Measurements from ENCODE around the gene NADK. TPM values are rescaled to one million over a fixed set of nuclear protein-coding genes. Genes with fewer than 3 reads are reported as not detected.

The NADK gene
- total and polyA plus RNA-seq, 10 of the 15 experiments (the other 5 are each of a cell fraction or from before 2014, with no cell fraction given) = 1.1 to 93.2 (median 46.9) TPM

GRCh38 chr1:1755426-1755825 is 22.8 kb downstream of the NADK start:
- Histone ChIP-seq H2AFZ (ENCODE audit: control insufficient read depth, low read depth, low read length) (no peak overlapping the region), H3K9me3 (replicated peaks; ENCODE audit: control insufficient read depth, insufficient read depth, low read length) (no peaks in the 10 kb centered on the region), H3K4me1 (ENCODE audit: control insufficient read depth, insufficient read depth, low read length) (no peaks in the 10 kb centered on the region), H3K27ac (ENCODE audit: control insufficient read depth, insufficient read depth) (no peak overlapping the region), H3K9ac (ENCODE audit: control insufficient read depth, insufficient read depth, low read length) (no peak overlapping the region), H3K36me3 (ENCODE audit: control insufficient read depth in 2 of 2, insufficient read depth in 2 of 2, low read length in 1 of 2) (peaks cover 8 to 48% of the 10 kb centered on the region in 2 experiments; a peak in 3 of 4 replicates), H3K4me3 (no peak overlapping the region), H4K20me1 (ENCODE audit: control insufficient read depth, insufficient read depth) (no peaks in the 10 kb centered on the region), H3K4me2 (ENCODE audit: control insufficient read depth, insufficient read depth) (no peak overlapping the region), H3K27me3 (replicated peaks in 1 of 2; ENCODE audit: control insufficient read depth in 2 of 2, insufficient read depth in 2 of 2, low read length in 1 of 2) (no peaks in the 10 kb centered on the region), H3K79me2 (ENCODE audit: control insufficient read depth, insufficient read depth, low read length) (no peaks in the 10 kb centered on the region; the same call in 1 of the 2 replicates)
- 92% methylated on average over 16 of the region's 19 CpGs for WGBS (ENCODE audit: insufficient coverage, insufficient replicate concordance, low lambda C conversion rate, missing lambda C conversion rate)
- ATAC-seq (no peak), FAIRE-seq (no peak), DNase-seq (ENCODE audit: low read depth, low spot score) (no peak)
- RAD21 ChIA-PET (ENCODE audit: unreplicated experiment) = no interaction called here
- in situ Hi-C loops (cut with MboI) = no loop called here
- BruUV-seq (replicated peaks) = no TSS peak
- SMC1A ChIA-PET (ENCODE audit: uncharacterized antibody, unreplicated experiment) = no interaction called here
- TF ChIP-seq RBBP5 (conservative IDR thresholded peaks at IDR 0.05) = no peak
- TF ChIP-seq ESRRA (IDR thresholded peaks at IDR 0.05; ENCODE audit: low read length) = no peak
- 0 out of 2 replicates have a peak, but pooled peaks have one; percentile 45 for TF ChIP-seq POLR2A (IDR thresholded peaks at IDR 0.05; ENCODE audit: low read depth, low read length)
- POLR2A ChIA-PET = no interaction called here
- CTCF ChIA-PET = interaction anchor here (1.7 kb wide), 1 partner anchor 25 kb away, joined by 5 read pairs; no protein-coding TSS in a partner anchor
- intact Hi-C loops (cut with micrococcal nuclease; ENCODE audit: unreplicated experiment) = no loop called here

- Histone ChIP-seq H4K20me1 (ENCODE audit: control insufficient read depth, insufficient read depth) (no peaks in the 10 kb centered on the region), H3K4me3 (no peak overlapping the region), H3K9ac (ENCODE audit: control insufficient read depth, insufficient read depth, low read length) (no peak overlapping the region), H3K27me3 (replicated peaks in 1 of 2; ENCODE audit: control insufficient read depth in 2 of 2, insufficient read depth in 2 of 2, low read length in 1 of 2) (no peaks in the 10 kb centered on the region), H3K4me1 (ENCODE audit: control insufficient read depth, insufficient read depth, low read length) (no peaks in the 10 kb centered on the region), H3K79me2 (ENCODE audit: control insufficient read depth, insufficient read depth, low read length) (no peaks in the 10 kb centered on the region), H3K36me3 (ENCODE audit: control insufficient read depth in 2 of 2, insufficient read depth in 2 of 2, low read length in 1 of 2) (peaks cover 8 to 37% of the 10 kb centered on the region in 2 experiments; a peak in 3 of 4 replicates), H3K4me2 (ENCODE audit: control insufficient read depth, insufficient read depth) (no peak overlapping the region), H3K27ac (ENCODE audit: control insufficient read depth, insufficient read depth) (no peak overlapping the region), H3K9me3 (replicated peaks; ENCODE audit: control insufficient read depth, insufficient read depth, low read length) (no peaks in the 10 kb centered on the region), H2AFZ (ENCODE audit: control insufficient read depth, low read depth, low read length) (no peak overlapping the region)
- in situ Hi-C loops (cut with MboI) (no loop called here), intact Hi-C loops (cut with micrococcal nuclease; ENCODE audit: unreplicated experiment) (no loop called here)
- ChIA-PET CTCF (interaction anchor here (1.7 kb wide), 1 partner anchor 26 kb away, joined by 5 read pairs; no protein-coding TSS in a partner anchor), POLR2A (no interaction called here), RAD21 (ENCODE audit: unreplicated experiment) (no interaction called here), SMC1A (ENCODE audit: uncharacterized antibody, unreplicated experiment) (no interaction called here)
- BruUV-seq (replicated peaks) = TSS peak; percentile 22
- TF ChIP-seq MYC (IDR thresholded peaks at IDR 0.05; ENCODE audit: insufficient read depth, insufficient read length, insufficient replicate concordance, low read length, severe bottlenecking) (no peak), TBL1XR1 (IDR thresholded peaks at IDR 0.05; ENCODE audit: low read depth, low read length) (no peak), POLR2A (IDR thresholded peaks at IDR 0.05; ENCODE audit: low read depth, low read length) (peak; percentile 35; the same call in 1 of the 2 replicates), IKZF1 (conservative IDR thresholded peaks at IDR 0.05) (no peak), BHLHE40 (IDR thresholded peaks at IDR 0.05; ENCODE audit: borderline replicate concordance in 1 of 2, low read depth in 2 of 2, low read length in 1 of 2) (no peak)
- FAIRE-seq (no peak), ATAC-seq (no peak), DNase-seq (ENCODE audit: low read depth, low spot score) (no peak)
- 95% methylated on average over 49 of the region's 49 CpGs for WGBS (ENCODE audit: insufficient coverage, insufficient replicate concordance, low lambda C conversion rate, missing lambda C conversion rate)
Observed at GRCh38 chr1:1754051-1754815, 24.0 kb downstream of the NADK start.
